Measurements from ENCODE around the gene SLC38A10. TPM values are rescaled to one million over a fixed set of nuclear protein-coding genes. Genes with fewer than 3 reads are reported as not detected.

The SLC38A10 gene
- total RNA-seq, 4 donors from 2014 or later, result 37.8 to 49.8 (median 45.3) TPM

DNA sequence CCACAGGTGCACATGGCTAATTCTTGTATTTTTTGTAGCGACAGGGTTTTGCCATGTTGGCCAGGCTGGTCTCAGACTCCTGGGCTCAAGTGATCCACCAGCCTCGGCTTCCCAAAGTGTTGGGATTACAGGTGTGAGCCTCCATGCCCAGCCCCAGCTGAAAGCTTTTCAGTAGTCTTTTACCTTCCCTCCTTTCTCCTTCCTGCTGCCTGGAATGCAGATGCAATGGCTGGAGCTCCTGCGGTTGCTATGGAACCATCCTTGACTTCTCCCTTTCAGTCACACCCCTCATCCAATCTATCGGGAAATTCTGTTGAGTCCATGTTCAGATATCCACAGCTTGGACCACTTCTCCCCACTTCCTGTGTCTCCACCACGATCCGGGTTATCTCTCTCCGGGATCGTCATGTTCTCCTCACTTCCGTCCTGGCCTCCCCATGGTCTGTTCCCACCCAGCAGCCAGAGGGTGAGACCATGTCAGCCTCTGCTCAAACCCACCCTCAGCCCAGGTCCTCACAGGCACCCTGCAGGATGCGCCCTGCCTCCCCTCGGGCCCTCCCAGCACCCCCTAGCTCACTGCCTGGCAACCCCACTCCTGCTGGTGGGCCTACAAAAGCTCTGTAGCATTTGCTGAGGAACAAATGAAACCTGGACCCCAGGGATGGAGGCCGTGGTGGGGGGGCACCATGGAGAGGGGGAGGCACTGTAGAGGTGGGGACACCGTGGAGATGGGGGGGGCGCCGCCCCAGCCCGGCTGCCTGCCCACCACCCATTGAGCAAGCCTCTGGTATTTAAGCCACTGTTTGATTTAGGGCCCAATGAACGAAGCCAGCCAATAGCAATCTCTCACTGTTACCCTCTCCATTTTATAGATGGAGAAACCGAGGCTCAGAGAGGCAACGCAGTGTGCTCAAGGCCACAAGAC, 12.8 kb upstream of the SLC38A10 start:
- Histone ChIP-seq H3K27me3 (no peaks in the 10 kb centered on the region), H3K4me3 (no peak overlapping the region), H3K4me1 (peaks cover 15 to 35% (median 20%) of the 10 kb centered on the region in 3 donors), H3K36me3 (no peaks in the 10 kb centered on the region), H3K27ac (no peak overlapping the region), H3K9me3 (no peaks in the 10 kb centered on the region)
- 91% methylated on average over 14 to 16 of the region's 19 CpGs for WGBS, 2 donors
- TF ChIP-seq POLR2A (IDR thresholded peaks at IDR 0.05), result no peak
- TF ChIP-seq, protein P1, sequence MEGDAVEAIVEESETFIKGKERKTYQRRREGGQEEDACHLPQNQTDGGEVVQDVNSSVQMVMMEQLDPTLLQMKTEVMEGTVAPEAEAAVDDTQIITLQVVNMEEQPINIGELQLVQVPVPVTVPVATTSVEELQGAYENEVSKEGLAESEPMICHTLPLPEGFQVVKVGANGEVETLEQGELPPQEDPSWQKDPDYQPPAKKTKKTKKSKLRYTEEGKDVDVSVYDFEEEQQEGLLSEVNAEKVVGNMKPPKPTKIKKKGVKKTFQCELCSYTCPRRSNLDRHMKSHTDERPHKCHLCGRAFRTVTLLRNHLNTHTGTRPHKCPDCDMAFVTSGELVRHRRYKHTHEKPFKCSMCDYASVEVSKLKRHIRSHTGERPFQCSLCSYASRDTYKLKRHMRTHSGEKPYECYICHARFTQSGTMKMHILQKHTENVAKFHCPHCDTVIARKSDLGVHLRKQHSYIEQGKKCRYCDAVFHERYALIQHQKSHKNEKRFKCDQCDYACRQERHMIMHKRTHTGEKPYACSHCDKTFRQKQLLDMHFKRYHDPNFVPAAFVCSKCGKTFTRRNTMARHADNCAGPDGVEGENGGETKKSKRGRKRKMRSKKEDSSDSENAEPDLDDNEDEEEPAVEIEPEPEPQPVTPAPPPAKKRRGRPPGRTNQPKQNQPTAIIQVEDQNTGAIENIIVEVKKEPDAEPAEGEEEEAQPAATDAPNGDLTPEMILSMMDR (IDR thresholded peaks at IDR 0.05), result no peak
- intact Hi-C loops (cut with DNase I), result no loop called here
- no peak for DNase-seq

DNA sequence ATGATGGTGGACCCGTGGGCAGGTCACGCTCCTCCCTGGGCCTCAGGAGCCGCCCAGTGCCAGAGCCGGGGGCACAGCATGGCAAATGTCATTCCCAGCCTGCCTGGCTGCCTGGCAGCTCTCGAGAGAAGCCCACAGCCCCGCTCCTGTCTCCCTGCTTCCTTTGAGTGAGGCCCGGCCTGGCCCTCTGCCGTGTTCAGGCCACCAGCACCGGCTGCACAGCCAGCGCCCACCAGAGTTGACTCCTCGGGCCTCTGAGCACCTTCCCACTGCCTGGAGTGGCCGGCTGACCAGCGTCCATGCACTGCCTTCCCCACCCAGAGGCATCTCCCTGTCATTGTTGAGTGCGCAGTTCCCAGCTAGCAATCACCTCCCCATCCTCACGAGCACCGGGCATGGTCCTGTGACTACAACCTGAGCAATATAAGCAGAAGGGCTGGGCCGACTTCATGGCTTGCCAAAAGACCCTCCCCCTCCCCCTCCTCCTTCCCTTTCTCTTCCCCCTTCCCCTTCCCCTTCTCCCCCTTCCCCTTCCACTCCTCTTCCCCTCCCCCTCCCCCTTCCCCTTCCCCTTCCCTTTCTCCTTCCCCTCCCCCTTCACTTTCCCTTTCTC, 11.9 kb upstream of the SLC38A10 start:
- no peaks in the 10 kb centered on the region for H3K9me3 ChIP-seq
- H3K4me1 ChIP-seq, result peaks cover 15 to 37% (median 20%) of the 10 kb centered on the region in 3 donors
- WGBS, 2 donors, result 62% methylated on average over 6 to 9 of the region's 17 CpGs
- no peak overlapping the region for H3K4me3 ChIP-seq
- DNase-seq, result no peak
- intact Hi-C loops (cut with DNase I), result no loop called here
- H3K36me3 ChIP-seq, result no peaks in the 10 kb centered on the region
- H3K27me3 ChIP-seq, result peaks cover 0 to 6% (median 0%) of the 10 kb centered on the region in 4 donors
- H3K27ac ChIP-seq, result peak overlapping the region in 1 of 4 donors; percentile 34
- TF ChIP-seq, protein P1 (IDR thresholded peaks at IDR 0.05), result no peak
- no peak for TF ChIP-seq POLR2A (IDR thresholded peaks at IDR 0.05)

DNA sequence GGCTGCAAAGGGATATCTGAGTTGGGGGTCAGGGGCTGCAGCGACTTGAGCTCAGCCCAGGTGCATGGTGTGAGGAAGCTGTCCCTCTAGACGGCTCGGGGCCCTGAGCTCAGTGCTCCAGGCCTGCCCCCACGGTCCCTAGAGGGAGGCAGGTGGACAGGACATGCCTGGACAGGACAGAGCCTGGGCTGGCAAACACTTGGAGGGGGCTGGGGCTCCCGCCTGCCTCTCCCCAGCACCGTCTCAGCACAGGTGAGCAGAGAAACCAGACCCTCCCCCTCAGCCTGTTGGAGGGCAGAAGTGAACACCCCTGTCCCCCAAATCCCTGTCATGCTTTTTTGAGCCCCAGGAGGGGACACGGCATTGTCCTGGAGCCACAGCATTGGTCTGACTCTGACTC, 11.4 kb upstream of the SLC38A10 start:
- no peak for DNase-seq
- Histone ChIP-seq H3K36me3 (no peaks in the 10 kb centered on the region), H3K9me3 (no peaks in the 10 kb centered on the region), H3K27ac (no peak overlapping the region), H3K27me3 (peaks cover 0 to 6% (median 0%) of the 10 kb centered on the region in 4 donors), H3K4me1 (peaks cover 16 to 42% (median 24%) of the 10 kb centered on the region in 3 donors), H3K4me3 (no peak overlapping the region)
- no CpG with 5 or more reads among the region's 7 CpGs for WGBS, 2 donors
- intact Hi-C loops (cut with DNase I), result no loop called here
- TF ChIP-seq, protein P1 (IDR thresholded peaks at IDR 0.05), result no peak
- TF ChIP-seq POLR2A (IDR thresholded peaks at IDR 0.05), result no peak

DNA sequence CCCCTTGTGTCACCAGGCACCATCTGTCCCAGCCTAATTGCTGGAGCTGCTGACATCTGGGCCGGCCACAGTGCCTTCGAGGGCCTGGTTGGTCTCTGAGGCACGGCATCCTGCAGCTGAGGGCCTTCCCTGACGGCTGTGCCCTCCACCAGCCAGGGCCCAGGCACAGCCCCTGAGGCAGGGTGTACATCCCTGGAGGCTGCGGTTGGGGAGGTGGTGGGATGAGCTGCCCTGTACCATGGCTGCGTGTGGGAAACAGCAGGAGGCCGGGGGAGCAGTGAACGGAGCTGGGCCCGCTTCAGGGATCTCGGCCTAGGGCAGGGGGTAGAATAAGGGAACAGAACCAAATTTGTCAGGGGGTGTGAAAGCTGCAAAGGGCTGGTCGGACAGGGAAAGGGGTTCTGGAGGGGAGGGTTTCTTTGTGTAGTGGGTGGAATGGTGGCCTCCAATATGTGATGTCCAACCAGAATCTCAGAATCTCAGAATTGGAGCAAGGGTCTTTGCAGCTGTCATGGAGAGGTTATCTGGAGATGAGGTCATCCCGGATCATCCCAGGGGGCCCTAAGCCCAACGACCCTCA, 10.0 kb upstream of the SLC38A10 start:
- intact Hi-C loops (cut with DNase I), result no loop called here
- WGBS, 2 donors, result 84 to 89% methylated on average over 8 to 9 of the region's 13 CpGs
- H3K27ac ChIP-seq, result no peak overlapping the region
- no peaks in the 10 kb centered on the region for H3K9me3 ChIP-seq
- no peak overlapping the region for H3K4me3 ChIP-seq
- TF ChIP-seq POLR2A (IDR thresholded peaks at IDR 0.05), result no peak
- TF ChIP-seq, protein P1 (IDR thresholded peaks at IDR 0.05), result no peak
- peaks cover 0 to 6% (median 0%) of the 10 kb centered on the region in 4 donors for H3K27me3 ChIP-seq
- peaks cover 19 to 45% (median 26%) of the 10 kb centered on the region in 3 donors for H3K4me1 ChIP-seq
- no peak for DNase-seq
- H3K36me3 ChIP-seq, result no peaks in the 10 kb centered on the region
